ENCODE measurements around the gene KLC1.

DNA sequence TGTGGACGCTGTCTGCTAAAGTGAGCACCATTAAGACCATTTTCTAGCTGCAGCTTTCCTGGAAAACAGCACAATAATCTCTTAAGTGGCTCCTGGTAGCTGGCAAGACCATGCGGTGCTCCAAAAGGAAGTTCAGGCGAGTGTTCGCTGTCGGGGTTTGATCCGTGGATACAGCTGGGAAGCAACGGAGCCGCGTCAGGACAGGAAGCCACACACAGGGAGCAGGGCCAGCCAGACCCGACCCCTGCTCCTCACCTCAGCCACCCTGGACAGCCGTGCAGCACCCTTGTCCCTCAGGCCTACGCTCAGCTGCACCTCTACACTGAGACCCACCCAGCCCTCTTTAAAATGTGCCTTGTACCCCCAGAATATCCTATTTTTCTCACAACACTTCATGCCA lies 106.0 kb downstream of the KLC1 start:
- TF ChIP-seq, protein P1, sequence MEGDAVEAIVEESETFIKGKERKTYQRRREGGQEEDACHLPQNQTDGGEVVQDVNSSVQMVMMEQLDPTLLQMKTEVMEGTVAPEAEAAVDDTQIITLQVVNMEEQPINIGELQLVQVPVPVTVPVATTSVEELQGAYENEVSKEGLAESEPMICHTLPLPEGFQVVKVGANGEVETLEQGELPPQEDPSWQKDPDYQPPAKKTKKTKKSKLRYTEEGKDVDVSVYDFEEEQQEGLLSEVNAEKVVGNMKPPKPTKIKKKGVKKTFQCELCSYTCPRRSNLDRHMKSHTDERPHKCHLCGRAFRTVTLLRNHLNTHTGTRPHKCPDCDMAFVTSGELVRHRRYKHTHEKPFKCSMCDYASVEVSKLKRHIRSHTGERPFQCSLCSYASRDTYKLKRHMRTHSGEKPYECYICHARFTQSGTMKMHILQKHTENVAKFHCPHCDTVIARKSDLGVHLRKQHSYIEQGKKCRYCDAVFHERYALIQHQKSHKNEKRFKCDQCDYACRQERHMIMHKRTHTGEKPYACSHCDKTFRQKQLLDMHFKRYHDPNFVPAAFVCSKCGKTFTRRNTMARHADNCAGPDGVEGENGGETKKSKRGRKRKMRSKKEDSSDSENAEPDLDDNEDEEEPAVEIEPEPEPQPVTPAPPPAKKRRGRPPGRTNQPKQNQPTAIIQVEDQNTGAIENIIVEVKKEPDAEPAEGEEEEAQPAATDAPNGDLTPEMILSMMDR (conservative IDR thresholded peaks at IDR 0.05; ENCODE audit: low read depth, low read length), result no peak
- TF ChIP-seq EZH2 (IDR thresholded peaks at IDR 0.05; ENCODE audit: low read length, unreplicated experiment) (no peak), EZH2phosphoT487 (IDR thresholded peaks at IDR 0.05; ENCODE audit: borderline replicate concordance, low read length) (no peak)

Data from PC-3 (cell line).